Astrocyte of the hippocampus (primary cell): Measurements from ENCODE around the gene SREBF1.

Experiments
- DNase-seq: peaks from one replicate; pipeline ENCODE4 v3.0.0; 2011; ENCODE audit warnings: low read depth, low spot score

Gene SREBF1

GRCh38 chr17:17836818-17837379 lies at the start of gene SREBF1:
Gene SREBF1, minus strand, starts transcription at chr17:17836986. Its CDS starts 169 bp downstream, at chr17:17836817.
- peak; percentile 76 for DNase-seq

- DNase-seq, result no peak
Observed at GRCh38 chr17:17886226-17886625, 49.4 kb upstream of the SREBF1 start.

DNA sequence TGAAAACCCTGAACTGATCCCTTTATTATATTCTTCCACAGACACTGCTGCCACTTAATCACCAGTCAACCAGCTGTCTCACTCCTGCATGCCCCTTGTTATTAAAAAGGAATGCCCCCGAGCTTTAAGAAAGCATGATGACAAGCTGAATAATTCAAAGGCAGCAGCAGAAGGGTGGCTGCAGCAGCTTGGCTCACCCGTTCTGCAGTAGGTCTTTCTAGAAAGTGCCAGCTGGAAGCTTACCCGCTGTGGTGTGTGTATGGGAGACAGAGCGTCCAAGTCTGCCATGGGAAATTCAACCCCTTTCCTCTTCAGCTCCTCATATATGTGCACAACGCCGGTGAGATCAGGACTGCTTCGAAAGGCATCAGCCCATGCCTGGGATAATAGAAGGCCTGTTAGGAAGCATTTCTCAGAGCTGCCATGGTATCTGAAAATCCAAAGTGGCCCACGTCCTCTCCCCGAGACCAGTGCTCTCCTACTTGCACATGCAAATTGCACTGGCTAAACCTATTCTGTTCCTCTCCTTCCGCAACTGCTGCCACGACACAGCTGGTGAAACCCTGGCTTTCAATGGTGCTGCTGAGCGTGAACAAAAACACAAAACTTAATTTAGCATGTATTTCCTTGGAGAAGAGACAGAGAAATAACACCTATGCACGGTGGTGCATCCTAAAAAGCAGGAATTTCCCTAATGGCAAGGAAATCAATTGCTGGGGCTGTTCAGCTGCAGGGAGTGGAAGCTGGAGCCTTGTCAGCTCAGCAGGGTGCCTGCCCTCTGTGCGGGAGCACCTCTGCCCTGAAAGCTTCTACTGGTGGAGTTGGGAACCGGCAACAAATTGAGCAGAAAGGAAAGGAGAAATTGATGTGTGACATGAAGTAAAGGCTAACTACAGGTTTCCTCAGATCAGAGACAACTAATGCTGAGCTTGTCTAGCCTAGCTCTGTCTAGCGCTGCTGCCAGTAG lies 47.9 kb upstream of the SREBF1 start:
- no peak for DNase-seq

- DNase-seq, result no peak
Observed at GRCh38 chr17:17883801-17884200, 47.0 kb upstream of the SREBF1 start.

- DNase-seq, result no peak
Observed at GRCh38 chr17:17882082-17882581, 45.3 kb upstream of the SREBF1 start.

DNA sequence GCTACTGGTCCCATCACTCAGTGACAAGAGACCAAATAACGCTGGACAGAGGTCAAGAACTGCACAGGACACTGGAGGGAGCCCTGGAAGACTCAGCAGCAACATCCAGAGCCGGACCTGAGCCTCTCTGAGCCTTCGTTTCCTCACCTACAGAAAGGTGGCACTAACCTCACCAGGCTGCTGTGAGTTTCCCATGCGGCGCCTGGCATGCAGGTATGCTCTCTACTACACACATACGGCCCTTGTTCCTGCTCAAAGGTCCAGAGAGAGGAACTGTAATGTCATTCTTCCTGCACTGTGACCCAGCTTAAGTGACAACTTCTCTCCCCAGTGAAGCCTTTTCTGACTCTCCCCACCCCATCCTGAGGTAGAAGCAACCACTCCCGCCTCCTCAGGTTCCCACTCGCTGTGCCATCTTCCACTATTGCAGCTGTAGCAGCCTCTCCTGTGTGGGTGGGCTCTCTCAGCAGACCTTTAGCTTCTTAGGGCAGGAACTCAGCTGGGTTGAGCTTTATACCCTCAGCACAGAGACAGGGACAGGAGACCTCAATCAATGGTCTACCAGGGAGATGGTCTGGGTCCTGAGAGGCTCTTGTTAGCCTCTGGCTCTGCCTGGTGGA lies 43.9 kb upstream of the SREBF1 start:
- no peak for DNase-seq

DNA sequence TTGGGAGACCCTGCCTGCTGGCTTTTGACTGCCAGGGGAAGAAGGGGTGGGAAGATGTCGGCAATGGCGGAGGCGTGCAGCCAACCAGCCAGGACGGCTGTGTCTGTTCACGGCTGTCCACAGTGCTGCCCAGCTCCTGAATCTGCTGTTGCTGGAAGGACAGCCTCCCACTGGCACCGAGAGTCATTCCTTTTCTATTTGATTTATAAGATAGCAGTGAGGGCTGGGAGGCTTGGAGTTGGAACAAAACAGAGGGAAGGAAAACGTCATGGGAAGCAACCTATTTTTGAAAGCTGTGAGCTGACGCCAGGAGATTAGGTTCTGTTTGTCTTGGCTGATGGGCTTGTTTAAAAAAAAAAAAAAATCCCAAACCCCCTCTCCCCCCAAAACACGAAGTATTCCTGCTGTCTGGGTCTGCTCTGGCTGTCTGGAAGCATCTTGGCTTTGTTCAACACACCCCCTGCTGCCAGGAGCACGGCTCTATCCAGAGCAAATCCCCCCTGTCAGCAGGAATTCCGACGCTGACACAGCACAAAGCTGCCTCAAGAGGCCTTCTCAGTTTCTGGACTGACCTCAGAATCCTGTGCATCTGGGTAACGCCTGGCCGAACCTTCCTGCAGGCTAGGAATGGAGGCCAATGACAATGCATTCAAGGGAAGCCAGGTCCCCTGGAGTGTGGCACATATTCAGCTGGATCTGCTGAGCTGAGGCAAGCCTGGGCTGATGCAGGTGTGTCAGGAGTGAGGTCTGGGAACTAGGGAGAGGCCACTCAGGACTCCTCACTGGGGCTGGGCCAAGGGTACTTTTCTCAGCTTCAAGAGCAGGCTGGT lies 41.0 kb upstream of the SREBF1 start:
- peak; percentile 92 for DNase-seq

- no peak for DNase-seq
Observed at GRCh38 chr17:17876959-17877528, 40.3 kb upstream of the SREBF1 start.

DNA sequence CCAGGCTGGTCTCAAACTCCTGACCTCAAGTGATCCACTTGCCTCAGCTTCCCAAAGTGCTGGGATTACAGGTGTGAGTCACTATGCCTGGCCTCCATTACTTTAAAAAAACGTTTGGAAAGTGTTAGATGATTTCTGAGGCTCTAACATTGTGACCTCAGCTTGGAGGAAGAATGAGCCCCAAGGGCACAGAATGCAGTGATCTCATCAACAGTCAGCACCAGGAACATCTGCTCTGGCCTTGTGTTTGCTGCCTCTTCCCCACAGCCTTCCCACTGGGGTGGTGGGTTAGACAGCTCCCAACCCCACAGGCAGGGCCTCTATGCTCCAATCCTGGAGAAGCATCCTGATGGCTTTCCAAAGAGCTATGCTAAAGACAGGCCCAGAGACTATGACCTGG lies 37.7 kb upstream of the SREBF1 start:
- no peak for DNase-seq

DNA sequence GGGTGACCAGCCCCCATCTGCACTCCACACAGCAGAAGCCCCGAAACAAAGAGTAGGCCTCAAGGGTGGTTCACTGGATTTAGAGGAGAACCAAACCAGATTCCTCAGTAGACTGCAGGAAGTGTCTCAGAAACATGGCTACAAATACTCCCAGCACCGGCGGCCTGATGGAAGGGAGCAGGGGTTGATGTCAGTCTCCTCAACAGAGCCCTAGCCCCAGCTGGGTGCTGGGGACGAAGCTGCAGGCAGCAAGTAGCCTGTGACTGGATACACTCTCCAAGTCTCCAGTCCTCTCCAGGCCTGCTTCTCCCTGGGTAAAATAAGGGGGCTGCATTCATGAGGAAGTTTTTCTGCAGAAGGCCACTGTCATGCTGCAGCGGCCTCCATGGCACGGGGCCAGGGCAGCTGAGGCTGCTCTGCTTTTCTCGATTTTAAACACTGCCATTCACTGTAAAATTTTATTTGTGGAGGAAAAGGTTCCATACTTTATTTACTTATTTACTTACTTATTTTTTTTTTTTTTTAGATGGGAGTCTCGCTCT lies 36.7 kb upstream of the SREBF1 start:
- no peak for DNase-seq

- no peak for DNase-seq
Observed at GRCh38 chr17:17872547-17873345, 36.0 kb upstream of the SREBF1 start.

DNA sequence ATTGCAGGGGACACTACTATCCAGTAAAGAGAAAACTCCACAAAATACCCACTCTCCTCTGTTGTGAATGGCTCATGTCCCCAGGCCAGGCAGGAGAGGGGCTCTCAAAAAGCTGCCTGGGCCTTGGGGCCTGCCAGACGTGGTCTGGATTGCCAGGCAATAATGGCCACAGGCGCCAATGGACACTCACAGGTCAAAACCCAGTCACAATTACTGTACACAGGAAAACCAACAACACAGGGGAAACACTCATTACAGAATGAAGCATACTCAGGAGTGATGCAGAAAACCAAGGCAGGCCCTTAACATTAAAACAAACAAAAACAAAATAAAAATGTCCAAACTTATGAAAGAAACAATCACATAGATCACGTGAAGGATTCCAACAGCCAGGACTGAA lies 35.1 kb upstream of the SREBF1 start:
- no peak for DNase-seq

DNA sequence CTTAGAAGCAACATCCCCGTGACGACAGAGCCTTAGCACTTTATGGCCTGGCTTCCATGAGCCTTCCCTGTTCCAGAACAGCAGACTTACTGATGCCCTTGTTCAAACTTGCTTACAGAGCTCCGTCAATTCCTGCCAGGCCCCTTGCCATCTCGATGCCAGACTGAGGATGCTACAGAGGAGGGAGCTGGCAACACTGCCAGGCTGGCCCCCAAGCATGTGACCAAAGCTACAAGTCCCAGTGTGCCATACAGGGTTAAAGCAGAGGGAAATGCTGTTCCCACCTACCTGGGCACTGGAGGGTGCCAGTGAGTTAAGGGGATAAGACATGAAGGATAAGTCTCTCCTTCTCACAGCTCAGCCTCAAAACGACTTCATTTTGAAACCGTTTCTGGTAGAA lies 33.5 kb upstream of the SREBF1 start:
- no peak for DNase-seq

DNA sequence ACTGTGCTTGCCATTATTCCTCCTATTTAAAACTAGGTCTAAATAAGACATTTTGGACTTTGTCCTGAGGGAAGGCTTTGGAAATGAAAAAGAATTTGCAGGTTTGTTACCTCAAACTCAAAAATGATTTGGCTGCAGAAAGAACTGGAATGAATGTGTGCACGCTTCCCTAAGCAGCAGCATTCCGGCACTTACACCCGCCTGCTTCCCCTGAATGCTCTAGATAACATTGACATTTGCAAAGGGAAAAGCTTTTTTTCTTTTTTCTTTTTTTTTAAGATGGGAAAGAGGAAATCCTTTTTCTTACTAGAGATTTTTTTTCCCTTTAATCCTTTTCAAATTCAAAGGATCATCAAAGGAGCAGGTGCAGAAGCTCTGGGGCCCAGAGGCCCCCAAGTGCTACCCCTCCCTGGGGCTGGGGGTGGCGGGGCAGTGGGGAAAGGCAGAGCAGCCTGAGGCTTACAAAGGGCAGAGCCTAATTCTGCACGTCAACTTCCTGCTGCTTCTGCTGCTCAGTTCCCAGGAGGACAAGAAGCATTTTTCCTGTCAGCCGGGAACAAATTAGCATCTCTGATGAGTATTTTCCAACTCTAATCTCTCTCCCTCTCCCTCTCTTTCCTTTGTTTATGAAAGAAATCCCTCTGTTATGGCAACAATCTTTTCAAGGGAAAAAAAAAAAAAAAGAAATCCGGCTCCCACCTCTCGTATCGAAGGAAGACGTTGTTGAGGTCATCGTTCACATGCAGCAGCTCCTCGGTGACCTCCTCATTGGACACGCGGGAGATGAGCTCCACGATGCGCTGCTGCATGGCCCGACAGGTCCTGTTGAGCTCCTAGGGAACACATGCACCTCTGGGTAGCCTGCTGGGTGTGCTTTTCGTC lies 32.1 kb upstream of the SREBF1 start:
- DNase-seq, result no peak

- no peak for DNase-seq
Observed at GRCh38 chr17:17866897-17867296, 30.1 kb upstream of the SREBF1 start.

DNA sequence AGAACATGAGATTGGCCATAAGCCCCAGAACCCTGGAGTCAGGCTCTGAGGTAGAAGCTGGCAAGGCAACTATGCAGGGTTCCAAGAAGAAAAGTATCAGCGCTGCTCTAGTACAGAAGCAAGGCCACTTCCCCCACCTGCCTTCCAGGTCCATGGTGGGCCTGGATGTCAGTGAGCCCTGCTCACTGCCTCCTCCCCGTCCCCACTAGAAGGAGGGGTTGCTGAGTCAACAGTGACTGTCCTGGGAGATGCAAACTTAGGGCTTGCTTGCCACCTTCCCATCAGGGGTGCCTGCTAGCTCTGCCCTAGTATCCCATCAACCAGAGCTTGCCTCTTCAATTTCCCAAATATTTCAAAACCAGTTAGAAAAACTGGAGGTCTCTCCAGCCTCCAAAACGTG lies 29.6 kb upstream of the SREBF1 start:
- DNase-seq, result no peak

DNA sequence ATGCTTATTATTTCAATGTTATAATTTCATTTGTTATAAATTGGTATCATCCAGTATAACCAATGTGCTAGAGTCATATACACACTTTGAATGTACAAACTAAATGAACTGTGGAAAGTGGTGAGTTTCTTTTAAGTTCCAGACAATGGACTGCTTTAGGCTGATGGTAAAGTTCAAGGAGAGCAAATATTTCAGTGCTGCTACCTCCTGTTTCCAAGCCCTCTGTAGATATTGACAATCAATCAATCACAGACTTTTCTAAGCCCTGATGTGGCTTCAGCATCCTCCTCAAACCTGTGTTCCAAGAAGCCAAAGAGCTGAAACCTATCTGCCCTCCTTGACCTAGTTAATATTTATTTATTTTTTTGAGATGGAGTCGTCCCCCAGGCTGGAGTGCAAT lies 28.2 kb upstream of the SREBF1 start:
- DNase-seq, result no peak

GRCh38 chr17:17860766-17861107 lies 24.0 kb upstream of the SREBF1 start:
- no peak for DNase-seq
